Activated CD4-positive, CD25-positive, alpha-beta regulatory T cell treated with anti-CD3 and anti-CD28 coated beads, Interleukin-2, amount 50 U/mL, for 24 hours (primary cell): ENCODE results near the gene INSYN2A.

Experiments
- ATAC-seq, 2 donors: fragments of 150-1000 bp; cut with Tn5 transposase; one replicate each; pipeline ENCODE4 v1.10.0; 2021; ENCODE audit warnings: mild to moderate bottlenecking in 1 of 2, moderate library complexity in 1 of 2

Gene INSYN2A

GRCh38 chr10:127196282-127197153, at the start of gene INSYN2A:
Gene INSYN2A (minus strand): TSS chr10:127196591. CDS start chr10:127176395, 20,196 bp downstream.
- ATAC-seq: no peak

- ATAC-seq: no peak
Observed at GRCh38 chr10:127245456-127245855, 49.1 kb upstream of the INSYN2A start.

GRCh38 chr10:127243490-127244272, 47.3 kb upstream of the INSYN2A start:
- ATAC-seq: no peak

GRCh38 chr10:127242914-127243313, 46.5 kb upstream of the INSYN2A start:
- no peak for ATAC-seq

- no peak for ATAC-seq
Observed at GRCh38 chr10:127236266-127236665, 39.9 kb upstream of the INSYN2A start.

GRCh38 chr10:127234306-127234800, 38.0 kb upstream of the INSYN2A start:
- ATAC-seq: no peak

- ATAC-seq: no peak
Observed at GRCh38 chr10:127228195-127228787, 31.9 kb upstream of the INSYN2A start.

GRCh38 chr10:127227663-127228062, 31.3 kb upstream of the INSYN2A start:
- no peak for ATAC-seq

GRCh38 chr10:127227027-127227426, 30.6 kb upstream of the INSYN2A start:
- no peak for ATAC-seq

- no peak for ATAC-seq
Observed at GRCh38 chr10:127221281-127221680, 24.9 kb upstream of the INSYN2A start.

- no peak for ATAC-seq
Observed at GRCh38 chr10:127218658-127219057, 22.3 kb upstream of the INSYN2A start.

- no peak for ATAC-seq
Observed at GRCh38 chr10:127216786-127217185, 20.4 kb upstream of the INSYN2A start.

GRCh38 chr10:127216274-127216673, 19.9 kb upstream of the INSYN2A start:
- ATAC-seq: no peak

GRCh38 chr10:127215866-127216265, 19.5 kb upstream of the INSYN2A start:
- ATAC-seq: no peak

GRCh38 chr10:127210936-127211466, 14.6 kb upstream of the INSYN2A start:
- no peak for ATAC-seq

GRCh38 chr10:127207081-127207480, 10.7 kb upstream of the INSYN2A start:
- ATAC-seq: no peak

GRCh38 chr10:127203067-127203466, 6.7 kb upstream of the INSYN2A start:
- no peak for ATAC-seq

GRCh38 chr10:127200646-127201045, 4.3 kb upstream of the INSYN2A start:
- ATAC-seq: no peak

- no peak for ATAC-seq
Observed at GRCh38 chr10:127198721-127199120, 2.3 kb upstream of the INSYN2A start.

GRCh38 chr10:127198307-127198706, 1.9 kb upstream of the INSYN2A start:
- ATAC-seq: no peak

- no peak for ATAC-seq
Observed at GRCh38 chr10:127197154-127197432, 702 bp upstream of the INSYN2A start.

- no peak for ATAC-seq
Observed at GRCh38 chr10:127195571-127196281, 665 bp downstream of the INSYN2A start.
